HEK293 (cell line): ENCODE data around the gene MAPKAPK3.

Experiments
- CTCF ChIA-PET: fragments of 350-600 bp; formaldehyde crosslinking; extraction: SDS; loops from one replicate; lab custom pipeline; 2021; ENCODE audit warnings: antibody characterized with exemption; lab: Yijun Ruan, JAX
- POLR2A ChIA-PET: fragments of 300-600 bp; formaldehyde crosslinking; extraction: SDS; loops from one replicate; lab custom pipeline; 2020; ENCODE audit warnings: antibody characterized with exemption, inconsistent platforms; lab: Yijun Ruan, JAX
- H3K27ac ChIP-seq: fragments of 200-500 bp; sonication (Bioruptor generic); 2 replicates; pipeline ENCODE4 v1.5.1; 2014; ENCODE audit warnings: low read depth, low read length, control low read depth, inconsistent platforms; ENCODE audit errors: extremely low read depth
- H3K36me3 ChIP-seq, 2 experiments: fragments of 200-500 bp in 1 of 2; sonication (Bioruptor generic) in 1 of 2; 1 replicate in 1 of 2; 2 replicates in 1 of 2; pipeline ENCODE4 v1.5.1; 2014 to 2017; ENCODE audit warnings: inconsistent platforms in 2 of 2, low read length in 2 of 2; ENCODE audit not compliant: control insufficient read depth in 2 of 2, insufficient read depth in 1 of 2
- H3K4me1 ChIP-seq: fragments of 200-500 bp; sonication (Bioruptor generic); 2 replicates; pipeline ENCODE4 v1.5.1; 2014; ENCODE audit warnings: mild to moderate bottlenecking, low read length, inconsistent platforms; ENCODE audit not compliant: control insufficient read depth, insufficient read depth
- H3K4me3 ChIP-seq: 2 replicates; pipeline ENCODE4 v1.5.1; 2011; ENCODE audit warnings: low read depth, mild to moderate bottlenecking, control low read depth, low read length, moderate library complexity
- H3K9me3 ChIP-seq: fragments of 200-500 bp; sonication (Bioruptor generic); 2 replicates; pipeline ENCODE4 v1.5.1; 2014; ENCODE audit warnings: low read depth, low read length, inconsistent platforms; ENCODE audit not compliant: control insufficient read depth, insufficient read depth
- GLIS1 ChIP-seq: fragments of 450-650 bp; formaldehyde crosslinking; IDR thresholded peaks from 2 replicates; pipeline ENCODE4 v1.5.1; 2016; ENCODE audit warnings: missing biosample characterization, missing genetic modification characterization
- KLF10 ChIP-seq: fragments of 450-650 bp; IDR thresholded peaks from 2 replicates; pipeline ENCODE4 v1.5.1; 2018; ENCODE audit warnings: missing biosample characterization, mild to moderate bottlenecking, missing genetic modification characterization
- KLF16 ChIP-seq: fragments of 450-650 bp; formaldehyde crosslinking; IDR thresholded peaks from 2 replicates; pipeline ENCODE4 v1.5.1; 2017; ENCODE audit warnings: missing biosample characterization, missing genetic modification characterization
- OSR2 ChIP-seq: fragments of 450-650 bp; formaldehyde crosslinking; IDR thresholded peaks from 2 replicates; pipeline ENCODE4 v1.5.1; 2016; ENCODE audit warnings: missing biosample characterization, missing genetic modification characterization
- PRDM1 ChIP-seq: fragments of 450-650 bp; formaldehyde crosslinking; IDR thresholded peaks from 2 replicates; pipeline ENCODE4; 2016; ENCODE audit warnings: missing biosample characterization, missing genetic modification characterization
- SP3 ChIP-seq: fragments of 450-650 bp; formaldehyde crosslinking; IDR thresholded peaks from 2 replicates; pipeline ENCODE4 v1.5.1; 2016; ENCODE audit warnings: missing biosample characterization, missing genetic modification characterization
- TSHZ1 ChIP-seq: fragments of 450-650 bp; formaldehyde crosslinking; IDR thresholded peaks from 2 replicates; pipeline ENCODE4 v1.5.1; 2016; ENCODE audit warnings: missing biosample characterization, missing genetic modification characterization, borderline replicate concordance
- ZNF274 ChIP-seq, 2 experiments: fragments of 200-500 bp in 1 of 2; fragments of 450-650 bp in 1 of 2; sonication (Bioruptor generic) in 1 of 2; formaldehyde crosslinking in 1 of 2; IDR thresholded peaks; 2 replicates each; pipeline versions ENCODE4 v1.5.1 to v1.6.1; 2014 to 2016; ENCODE audit warnings: borderline replicate concordance in 1 of 2, inconsistent platforms in 1 of 2, low read length in 1 of 2, missing biosample characterization in 1 of 2, missing genetic modification characterization in 1 of 2
- ZNF404 ChIP-seq: fragments of 450-650 bp; formaldehyde crosslinking; IDR thresholded peaks from 2 replicates; pipeline ENCODE4 v1.5.1; 2017; ENCODE audit warnings: missing biosample characterization, missing genetic modification characterization
- ZNF488 ChIP-seq: fragments of 450-650 bp; formaldehyde crosslinking; IDR thresholded peaks from 2 replicates; pipeline ENCODE4 v1.5.1; 2016; ENCODE audit warnings: missing biosample characterization, missing genetic modification characterization
- ZNF518A ChIP-seq: fragments of 450-650 bp; formaldehyde crosslinking; conservative IDR thresholded peaks from 2 replicates; pipeline ENCODE4 v1.5.1; 2016; ENCODE audit warnings: low read depth, missing biosample characterization, missing genetic modification characterization
- ZNF521 ChIP-seq: fragments of 450-650 bp; formaldehyde crosslinking; IDR thresholded peaks from 2 replicates; pipeline ENCODE4 v1.5.1; 2017; ENCODE audit warnings: missing biosample characterization, mild to moderate bottlenecking, missing genetic modification characterization
- ZNF548 ChIP-seq: fragments of 450-650 bp; formaldehyde crosslinking; IDR thresholded peaks from 2 replicates; pipeline ENCODE4 v1.5.1; 2016; ENCODE audit warnings: missing biosample characterization, missing genetic modification characterization
- ZNF580 ChIP-seq: fragments of 450-650 bp; formaldehyde crosslinking; IDR thresholded peaks from 2 replicates; pipeline ENCODE4 v1.5.1; 2016; ENCODE audit warnings: missing biosample characterization, missing genetic modification characterization
- ZNF654 ChIP-seq: fragments of 450-650 bp; formaldehyde crosslinking; IDR thresholded peaks from 2 replicates; pipeline ENCODE4 v1.5.1; 2016; ENCODE audit warnings: low read depth, missing biosample characterization, missing genetic modification characterization
- ZNF664 ChIP-seq: fragments of 450-650 bp; formaldehyde crosslinking; IDR thresholded peaks from 2 replicates; pipeline ENCODE4 v1.5.1; 2016; ENCODE audit warnings: missing biosample characterization, missing genetic modification characterization
- ZNF777 ChIP-seq: fragments of 450-650 bp; formaldehyde crosslinking; IDR thresholded peaks from 2 replicates; pipeline ENCODE4 v1.5.1; 2017; ENCODE audit warnings: missing biosample characterization, missing genetic modification characterization, borderline replicate concordance
- ZNF791 ChIP-seq: fragments of 450-650 bp; formaldehyde crosslinking; IDR thresholded peaks from 2 replicates; pipeline ENCODE4 v1.5.1; 2016; ENCODE audit warnings: missing biosample characterization, missing genetic modification characterization

MAPKAPK3 gene

GRCh38 chr3:50695031-50695430 lies 78.1 kb downstream of the MAPKAPK3 start:
- ChIA-PET CTCF (no interaction called here), POLR2A (no interaction called here)

More at GRCh38 chr3:50695031-50695430, 78.1 kb downstream of the MAPKAPK3 start:
- no peak overlapping the region for H3K27ac ChIP-seq
- no peaks in the 10 kb centered on the region for H3K9me3 ChIP-seq
- no peak overlapping the region for H3K4me3 ChIP-seq
- H3K4me1 ChIP-seq = no peaks in the 10 kb centered on the region
- H3K36me3 ChIP-seq = no peaks in the 10 kb centered on the region
- TF ChIP-seq KLF10 (no peak), ZNF521 (tag by site-specific recombination) (no peak), ZNF664 (tag by site-specific recombination) (no peak), ZNF580 (no peak), GLIS1 (tag by site-specific recombination) (no peak), ZNF488 (no peak), ZNF548 (tag by site-specific recombination) (no peak), OSR2 (tag by site-specific recombination) (no peak), TSHZ1 (tag by site-specific recombination) (no peak), ZNF654 (tag by site-specific recombination) (no peak), ZNF791 (tag by site-specific recombination) (no peak), PRDM1 (tag by site-specific recombination) (no peak), ZNF518A (tag by site-specific recombination) (no peak), SP3 (tag by site-specific recombination) (no peak), ZNF777 (tag by site-specific recombination) (no peak), KLF16 (tag by site-specific recombination) (no peak), ZNF274 (IDR thresholded peaks at IDR 0.05; ENCODE audit: low read length) (no peak), ZNF274 (tag by site-specific recombination; IDR thresholded peaks at IDR 0.05; ENCODE audit: borderline replicate concordance) (no peak), ZNF404 (tag by site-specific recombination) (no peak)
- TF ChIP-seq, all 188 proteins: peak for 0
